IMR-90 (cell line): ENCODE measurements around the gene CFAP58. TPM values are rescaled to one million over a fixed set of nuclear protein-coding genes. Genes with fewer than 3 reads are reported as not detected.

Experiments used
- ATAC-seq: fragments of 200-7000 bp; cut with Tn5 transposase; 2 replicates; pipeline ENCODE4 v1.9.1; 2020; ENCODE audit warnings: low read depth, mild to moderate bottlenecking, moderate library complexity
- BruUV-seq: library from RNA; stranded (reverse); fragments of 400-500 nt; replicated peaks from 2 replicates; lab custom pipeline; 2021; lab: Mats Ljungman, UMichigan
- CTCF ChIA-PET: fragments of 300-600 bp; formaldehyde crosslinking; extraction: SDS; loops from one replicate; lab custom pipeline; 2021; ENCODE audit warnings: antibody characterized with exemption; lab: Yijun Ruan, JAX
- POLR2A ChIA-PET: fragments of 300-600 bp; sonication (Branson Sonifier 250); formaldehyde crosslinking; loops from one replicate; lab custom pipeline; 2022; ENCODE audit warnings: antibody characterized with exemption; ENCODE audit not compliant: unreplicated experiment; lab: Charles Lee
- DNase-seq: peaks from one replicate; pipeline ENCODE4 v3.0.0; 2013
- H2AFZ ChIP-seq: replicated peaks from 2 replicates; pipeline ENCODE3; 2013; ENCODE audit warnings: low read length, mild to moderate bottlenecking; ENCODE audit not compliant: poor library complexity
- H2AK5ac ChIP-seq: 2 replicates; pipeline ENCODE4 v1.6.1; 2013; ENCODE audit warnings: low read depth, low read length, inconsistent platforms
- H2AK9ac ChIP-seq: replicated peaks from 2 replicates; pipeline ENCODE3; 2013; ENCODE audit warnings: mild to moderate bottlenecking, low read depth, low read length, moderate library complexity; ENCODE audit not compliant: poor library complexity
- H2BK120ac ChIP-seq: 2 replicates; pipeline ENCODE4 v1.6.1; 2013; ENCODE audit warnings: low read depth, low read length, inconsistent platforms
- H2BK15ac ChIP-seq: 3 replicates; pipeline ENCODE4 v1.6.1; 2013; ENCODE audit warnings: low read depth, low read length, inconsistent platforms
- H2BK20ac ChIP-seq: 2 replicates; pipeline ENCODE4 v1.6.1; 2013; ENCODE audit warnings: low read depth, mild to moderate bottlenecking, inconsistent platforms, low read length, moderate library complexity
- H2BK5ac ChIP-seq: 2 replicates; pipeline ENCODE4 v1.6.1; 2013; ENCODE audit warnings: mild to moderate bottlenecking, low read depth, low read length, inconsistent platforms; ENCODE audit not compliant: poor library complexity, severe bottlenecking
- H3K14ac ChIP-seq: replicated peaks from 2 replicates; pipeline ENCODE4 v1.6.1; 2013; ENCODE audit warnings: low read depth, low read length, inconsistent platforms
- H3K18ac ChIP-seq: 2 replicates; pipeline ENCODE4 v1.6.1; 2013; ENCODE audit warnings: low read depth, low read length, control low read depth
- H3K23ac ChIP-seq: 2 replicates; pipeline ENCODE4 v1.6.1; 2013; ENCODE audit warnings: low read depth, low read length, inconsistent platforms
- H3K27ac ChIP-seq: 2 replicates; pipeline ENCODE4 v1.5.1; 2013; ENCODE audit warnings: mild to moderate bottlenecking, control low read depth, low read length; ENCODE audit not compliant: insufficient read depth
- H3K27me3 ChIP-seq: 2 replicates; pipeline ENCODE4 v1.6.1; 2013; ENCODE audit warnings: low read length; ENCODE audit not compliant: control insufficient read depth, insufficient read depth
- H3K36me3 ChIP-seq: 2 replicates; pipeline ENCODE4 v1.6.1; 2013; ENCODE audit warnings: low read length, mixed read lengths; ENCODE audit not compliant: control insufficient read depth, insufficient read depth
- H3K4ac ChIP-seq: 2 replicates; pipeline ENCODE4 v1.6.1; 2013; ENCODE audit warnings: low read depth, low read length, inconsistent platforms
- H3K4me1 ChIP-seq: 2 replicates; pipeline ENCODE4 v1.6.1; 2013; ENCODE audit warnings: low read length, mixed read lengths; ENCODE audit not compliant: control insufficient read depth, insufficient read depth
- H3K4me2 ChIP-seq: 2 replicates; pipeline ENCODE4 v1.6.1; 2013; ENCODE audit warnings: low read depth, mild to moderate bottlenecking, control low read depth, low read length, moderate library complexity
- H3K4me3 ChIP-seq: 2 replicates; pipeline ENCODE4 v1.5.1; 2013; ENCODE audit warnings: low read depth, mild to moderate bottlenecking, control low read depth, low read length, moderate library complexity; ENCODE audit not compliant: insufficient read depth
- H3K56ac ChIP-seq: 2 replicates; pipeline ENCODE4 v1.6.1; 2013; ENCODE audit warnings: low read length, inconsistent platforms; ENCODE audit not compliant: insufficient read depth; ENCODE audit errors: extremely low read depth
- H3K79me1 ChIP-seq, 2 experiments: 2 replicates each; pipeline ENCODE4 v1.6.1; 2013; ENCODE audit warnings: low read length in 2 of 2, inconsistent platforms in 1 of 2, low read depth in 1 of 2
- H3K9ac ChIP-seq: 2 replicates; pipeline ENCODE4 v1.6.1; 2013; ENCODE audit warnings: low read depth, low read length, control low read depth
- H3K9me1 ChIP-seq: 2 replicates; pipeline ENCODE4 v1.6.1; 2013; ENCODE audit warnings: low read length, inconsistent platforms; ENCODE audit not compliant: insufficient read depth
- H3K9me3 ChIP-seq: 2 replicates; pipeline ENCODE4 v1.6.1; 2013; ENCODE audit warnings: low read length; ENCODE audit not compliant: control insufficient read depth, insufficient read depth
- H4K20me1 ChIP-seq: 2 replicates; pipeline ENCODE4 v1.6.1; 2013; ENCODE audit warnings: low read length, inconsistent platforms; ENCODE audit not compliant: insufficient read depth
- H4K5ac ChIP-seq: 2 replicates; pipeline ENCODE4 v1.6.1; 2013; ENCODE audit warnings: mild to moderate bottlenecking, low read depth, low read length, control low read depth
- H4K8ac ChIP-seq, 2 experiments: 2 replicates each; pipeline ENCODE4 v1.6.1; 2013; ENCODE audit warnings: low read depth in 2 of 2, low read length in 2 of 2, control low read depth in 1 of 2, inconsistent platforms in 1 of 2
- H4K91ac ChIP-seq: 2 replicates; pipeline ENCODE4 v1.6.1; 2013; ENCODE audit warnings: low read depth, low read length, inconsistent platforms; ENCODE audit not compliant: insufficient read depth
- BHLHE40 ChIP-seq: fragments of 150-350 bp; IDR thresholded peaks from 2 replicates; pipeline ENCODE4 v1.6.1; 2016; ENCODE audit warnings: mild to moderate bottlenecking, low read depth, low read length
- CEBPB ChIP-seq: IDR thresholded peaks from 2 replicates; pipeline ENCODE4 v1.6.1; 2012; ENCODE audit warnings: low read depth, low read length, improper control_type of control experiment
- CHD1 ChIP-seq: IDR thresholded peaks from 2 replicates; pipeline ENCODE4 v1.6.1; 2012; ENCODE audit warnings: low read depth, low read length, improper control_type of control experiment
- CTCF ChIP-seq: conservative IDR thresholded peaks from 2 replicates; pipeline ENCODE4 v1.5.1; 2012; ENCODE audit warnings: mild to moderate bottlenecking, low read depth, low read length, improper control_type of control experiment
- ELK1 ChIP-seq: fragments of 150-350 bp; IDR thresholded peaks from 2 replicates; pipeline ENCODE4 v1.6.1; 2016; ENCODE audit warnings: low read depth, mild to moderate bottlenecking, low read length, moderate library complexity, borderline replicate concordance
- MAFK ChIP-seq: IDR thresholded peaks from 2 replicates; pipeline ENCODE4 v1.6.1; 2012; ENCODE audit warnings: low read depth, low read length, improper control_type of control experiment
- NFE2L2 ChIP-seq: fragments of 150-350 bp; IDR thresholded peaks from 2 replicates; pipeline ENCODE4 v1.6.1; 2016; ENCODE audit warnings: low read depth, mild to moderate bottlenecking, low read length
- RAD21 ChIP-seq: IDR thresholded peaks from 2 replicates; pipeline ENCODE4 v1.6.1; 2012; ENCODE audit warnings: low read length, improper control_type of control experiment
- WGBS, 2 experiments: methylation state at CpG; one replicate each; pipeline versions ENCODE4 v1.1.5 to v1.1.7; 2013; ENCODE audit warnings: missing lambda C conversion rate in 2 of 2; ENCODE audit not compliant: insufficient read length in 1 of 2; ENCODE audit errors: extremely low coverage in 2 of 2; 5-methylcytosine and 5-hydroxymethylcytosine counted together
- dilution Hi-C: fragments of 300-500 bp; cut with HindIII; formaldehyde crosslinking; loops from one replicate; pipeline ENCODE4 v1.14.3; 2018; ENCODE audit warnings: low sequenced_read_pairs; ENCODE audit not compliant: unreplicated experiment
- in situ Hi-C: fragments of 300-500 bp; cut with MboI; formaldehyde crosslinking; loops from 3 replicates; pipeline ENCODE4 v1.14.3; 2019; ENCODE audit warnings: low sequenced_read_pairs, inconsistent platforms, mixed read lengths
- intact Hi-C: fragments of 100-400 bp; cut with micrococcal nuclease; formaldehyde crosslinking; loops from 2 replicates; pipeline ENCODE4 v1.10.0; 2022
- polyA plus RNA-seq, 3 experiments: library from polyadenylated mRNA; depleted of rRNA; stranded (reverse); fragments of >200 nt; gene quantifications; 2 replicates each; pipeline ENCODE4 v1.2.3, GENCODE V29; 2012; ENCODE audit warnings: low replicate concordance in 1 of 3
- total RNA-seq: library from RNA; depleted of rRNA; stranded (reverse); fragments of >200 nt; gene quantifications from 2 replicates; pipeline ENCODE4 v1.2.3, GENCODE V29; 2012

Gene CFAP58
- total and polyA plus RNA-seq, 2 of the 4 experiments (the other 2 are of a cell fraction), result 0.36 to 0.72 TPM

- dilution Hi-C loops, result no loop called here
- H2BK5ac ChIP-seq, result no peak overlapping the region
- H3K27ac ChIP-seq, result no peak overlapping the region
- no peaks in the 10 kb centered on the region for H3K36me3 ChIP-seq
- H2BK120ac ChIP-seq, result no peak overlapping the region
- no peaks in the 10 kb centered on the region for H4K20me1 ChIP-seq
- no peaks in the 10 kb centered on the region for H3K79me1 ChIP-seq
- H2AFZ ChIP-seq, result no peak overlapping the region
- no peak overlapping the region for H3K4me3 ChIP-seq
- intact Hi-C loops, result no loop called here
- no peak overlapping the region for H3K23ac ChIP-seq
- H3K14ac ChIP-seq, result no peak overlapping the region
- H3K9ac ChIP-seq, result no peak overlapping the region
- WGBS, 2 experiments, result 32% methylated on average over 5 of the region's 8 CpGs; no CpG with 5 or more reads in 1 of the 2 experiments
- CTCF ChIA-PET, result no interaction called here
- no peak overlapping the region for H2AK5ac ChIP-seq
- no peak overlapping the region for H4K8ac ChIP-seq
- H3K9me3 ChIP-seq, result no peaks in the 10 kb centered on the region
- H2BK20ac ChIP-seq, result no peak overlapping the region
- no peaks in the 10 kb centered on the region for H3K4me1 ChIP-seq
- no peak overlapping the region for H3K4me2 ChIP-seq
- H2AK9ac ChIP-seq, result no peak overlapping the region
- no peak overlapping the region for H4K91ac ChIP-seq
- POLR2A ChIA-PET, result no interaction called here
- no peak overlapping the region for H4K5ac ChIP-seq
- TF ChIP-seq CTCF, result no peak
- no peak for TF ChIP-seq MAFK
- TF ChIP-seq ELK1, result no peak
- no peak for TF ChIP-seq CEBPB
- no peak for TF ChIP-seq NFE2L2
- TF ChIP-seq BHLHE40, result no peak
- no peak for TF ChIP-seq CHD1
- no peak for TF ChIP-seq RAD21
- BruUV-seq, result no TSS peak
- in situ Hi-C loops, result no loop called here
- no peak overlapping the region for H2BK15ac ChIP-seq
- H3K56ac ChIP-seq, result no peak overlapping the region
- ATAC-seq (no peak), DNase-seq (no peak)
- H3K27me3 ChIP-seq, result no peaks in the 10 kb centered on the region
- H3K9me1 ChIP-seq, result no peaks in the 10 kb centered on the region
- no peak overlapping the region for H3K4ac ChIP-seq
- no peak overlapping the region for H3K18ac ChIP-seq
These were observed 103.3 kb downstream of the CFAP58 start for GRCh38 chr10:104456802-104457542.
